ENCODE results near the gene ABCC2. TPM values are rescaled to one million over a fixed set of nuclear protein-coding genes. Genes with fewer than 3 reads are reported as not detected.
A peak's percentile ranks its signal among the peaks of the same experiment; 100 is the strongest.
"Not testable (repeated sequence)": the region's sequence is repeated elsewhere in the genome, so short reads cannot be mapped to it uniquely, and the experiment has no call there.

ABCC2 gene
- total RNA-seq, 1 experiment from 2014 or later, result 1.3 TPM

DNA sequence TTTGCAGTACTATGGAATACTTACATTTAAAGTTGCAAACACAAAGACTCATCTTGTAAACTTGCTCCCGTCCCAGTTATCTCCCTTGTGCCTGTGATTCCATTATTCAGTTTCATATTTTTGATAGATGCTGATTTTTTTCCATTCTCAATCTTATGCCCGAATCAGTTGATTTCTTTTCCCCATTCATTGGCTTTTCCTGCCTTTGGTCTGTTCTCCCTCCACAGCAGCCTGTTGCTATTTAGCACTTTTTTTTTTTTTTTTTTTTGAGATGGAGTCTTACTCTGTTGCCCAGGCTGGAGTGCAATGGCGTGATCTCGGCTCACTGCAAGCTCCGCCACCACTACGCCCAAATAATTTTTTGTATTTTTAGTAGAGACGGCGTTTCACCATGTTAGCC, 78.0 kb downstream of the ABCC2 start:
- no peaks in the 10 kb centered on the region for H3K36me3 ChIP-seq (ENCODE audit: insufficient read depth, low read length, poor library complexity, severe bottlenecking)
- POLR2A ChIA-PET (ENCODE audit: low non-redundant PET), result no interaction called here

DNA sequence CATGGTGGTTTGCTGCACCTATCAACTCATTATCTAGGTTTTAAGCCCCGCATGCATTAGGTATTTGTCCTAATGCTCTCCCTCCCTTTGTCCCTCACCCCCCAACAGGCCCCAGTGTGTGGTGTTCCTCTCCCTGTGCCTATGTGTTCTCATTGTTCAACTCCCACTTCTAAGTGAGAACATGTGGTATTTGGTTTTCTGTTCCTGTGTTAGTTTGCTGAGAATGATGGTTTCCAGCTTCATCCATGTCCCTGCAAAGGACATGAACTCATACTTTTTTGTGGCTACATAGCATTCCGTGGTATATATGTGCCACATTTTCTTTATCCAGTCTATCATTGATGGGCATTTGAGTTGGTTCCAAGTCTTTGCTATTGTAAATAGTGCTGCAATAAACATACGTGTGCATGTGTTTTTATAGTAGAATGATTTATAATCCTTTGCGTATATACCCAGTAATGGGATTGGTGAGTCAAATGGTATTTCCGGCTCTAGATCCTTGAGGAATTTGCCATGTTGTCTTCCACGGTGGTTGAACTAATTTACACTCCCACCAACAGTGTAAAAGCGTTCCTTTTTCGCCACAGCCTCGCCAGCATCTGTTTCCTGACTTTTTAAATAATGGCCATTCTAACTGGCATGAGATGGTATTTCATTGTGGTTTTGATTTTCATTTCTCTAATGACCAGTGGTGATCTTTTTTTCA, 81.2 kb downstream of the ABCC2 start:
- BruUV-seq (replicated peaks); H3K4me1 ChIP-seq (ENCODE audit: insufficient read depth, low read length, poor library complexity, severe bottlenecking); H3K9me3 ChIP-seq (ENCODE audit: low read depth, low read length, poor library complexity, severe bottlenecking); intact Hi-C loops (cut with micrococcal nuclease; ENCODE audit: unreplicated experiment); POLR2A ChIA-PET (ENCODE audit: low non-redundant PET); H3K27me3 ChIP-seq (replicated peaks; ENCODE audit: insufficient read depth, low read depth, low read length, poor library complexity); H3K36me3 ChIP-seq (ENCODE audit: insufficient read depth, low read length, poor library complexity, severe bottlenecking); CTCF ChIA-PET; H3K4me3 ChIP-seq (ENCODE audit: low read depth, low read length, poor library complexity, severe bottlenecking): not testable (repeated sequence)
- peak; percentile 92 for DNase-seq (ENCODE audit: low spot score)
- peak overlapping the region; percentile 80 for H3K27ac ChIP-seq (ENCODE audit: low read depth, low read length, poor library complexity, severe bottlenecking)

More for the DNA sequence above, 78.0 kb downstream of the ABCC2 start:
- DNase-seq (ENCODE audit: low spot score), result no peak
- no peak for TF ChIP-seq EZH2 (IDR thresholded peaks at IDR 0.05; ENCODE audit: borderline replicate concordance, low read depth, low read length, poor library complexity, severe bottlenecking)
- TF ChIP-seq, protein P1, sequence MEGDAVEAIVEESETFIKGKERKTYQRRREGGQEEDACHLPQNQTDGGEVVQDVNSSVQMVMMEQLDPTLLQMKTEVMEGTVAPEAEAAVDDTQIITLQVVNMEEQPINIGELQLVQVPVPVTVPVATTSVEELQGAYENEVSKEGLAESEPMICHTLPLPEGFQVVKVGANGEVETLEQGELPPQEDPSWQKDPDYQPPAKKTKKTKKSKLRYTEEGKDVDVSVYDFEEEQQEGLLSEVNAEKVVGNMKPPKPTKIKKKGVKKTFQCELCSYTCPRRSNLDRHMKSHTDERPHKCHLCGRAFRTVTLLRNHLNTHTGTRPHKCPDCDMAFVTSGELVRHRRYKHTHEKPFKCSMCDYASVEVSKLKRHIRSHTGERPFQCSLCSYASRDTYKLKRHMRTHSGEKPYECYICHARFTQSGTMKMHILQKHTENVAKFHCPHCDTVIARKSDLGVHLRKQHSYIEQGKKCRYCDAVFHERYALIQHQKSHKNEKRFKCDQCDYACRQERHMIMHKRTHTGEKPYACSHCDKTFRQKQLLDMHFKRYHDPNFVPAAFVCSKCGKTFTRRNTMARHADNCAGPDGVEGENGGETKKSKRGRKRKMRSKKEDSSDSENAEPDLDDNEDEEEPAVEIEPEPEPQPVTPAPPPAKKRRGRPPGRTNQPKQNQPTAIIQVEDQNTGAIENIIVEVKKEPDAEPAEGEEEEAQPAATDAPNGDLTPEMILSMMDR (conservative IDR thresholded peaks at IDR 0.05; ENCODE audit: low read depth, low read length), result no peak
- intact Hi-C loops (cut with micrococcal nuclease; ENCODE audit: unreplicated experiment), result no loop called here
- peaks cover 4% of the 10 kb centered on the region for H3K4me1 ChIP-seq (ENCODE audit: insufficient read depth, low read length, poor library complexity, severe bottlenecking)
- H3K9me3 ChIP-seq (ENCODE audit: low read depth, low read length, poor library complexity, severe bottlenecking), result no peaks in the 10 kb centered on the region
- CTCF ChIA-PET, result interaction anchor here (1.2 kb wide), 1 partner anchor 13 kb away, joined by 6 read pairs; no protein-coding TSS in a partner anchor
- no peak overlapping the region for H3K4me3 ChIP-seq (ENCODE audit: low read depth, low read length, poor library complexity, severe bottlenecking)
- no peak overlapping the region for H3K27ac ChIP-seq (ENCODE audit: low read depth, low read length, poor library complexity, severe bottlenecking)
- no TSS peak for BruUV-seq (replicated peaks)
- H3K27me3 ChIP-seq (replicated peaks; ENCODE audit: insufficient read depth, low read depth, low read length, poor library complexity), result no peaks in the 10 kb centered on the region

DNA sequence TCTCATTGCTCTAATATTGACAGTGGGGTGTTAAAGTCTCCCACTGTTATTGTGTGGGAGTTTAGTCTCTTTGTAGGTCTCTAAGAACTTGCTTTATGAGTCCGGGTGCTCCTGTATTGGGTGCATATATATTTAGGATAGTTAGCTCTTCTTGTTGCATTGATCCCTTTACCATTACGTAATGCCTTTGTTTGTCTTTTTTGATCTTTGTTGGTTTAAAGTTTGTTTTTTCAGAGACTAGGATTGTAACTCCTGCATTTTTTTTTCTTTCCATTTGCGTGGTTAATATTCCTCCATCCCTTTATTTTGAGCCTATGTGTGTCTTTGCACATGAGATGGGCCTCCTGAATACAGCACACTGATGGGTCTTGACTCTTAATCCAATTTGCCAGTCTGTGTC, 84.8 kb downstream of the ABCC2 start:
- H3K36me3 ChIP-seq (ENCODE audit: insufficient read depth, low read length, poor library complexity, severe bottlenecking); H3K27ac ChIP-seq (ENCODE audit: low read depth, low read length, poor library complexity, severe bottlenecking); H3K9me3 ChIP-seq (ENCODE audit: low read depth, low read length, poor library complexity, severe bottlenecking); H3K4me1 ChIP-seq (ENCODE audit: insufficient read depth, low read length, poor library complexity, severe bottlenecking); POLR2A ChIA-PET (ENCODE audit: low non-redundant PET); DNase-seq (ENCODE audit: low spot score); BruUV-seq (replicated peaks); intact Hi-C loops (cut with micrococcal nuclease; ENCODE audit: unreplicated experiment); H3K27me3 ChIP-seq (replicated peaks; ENCODE audit: insufficient read depth, low read depth, low read length, poor library complexity); CTCF ChIA-PET; H3K4me3 ChIP-seq (ENCODE audit: low read depth, low read length, poor library complexity, severe bottlenecking): not testable (repeated sequence)

DNA sequence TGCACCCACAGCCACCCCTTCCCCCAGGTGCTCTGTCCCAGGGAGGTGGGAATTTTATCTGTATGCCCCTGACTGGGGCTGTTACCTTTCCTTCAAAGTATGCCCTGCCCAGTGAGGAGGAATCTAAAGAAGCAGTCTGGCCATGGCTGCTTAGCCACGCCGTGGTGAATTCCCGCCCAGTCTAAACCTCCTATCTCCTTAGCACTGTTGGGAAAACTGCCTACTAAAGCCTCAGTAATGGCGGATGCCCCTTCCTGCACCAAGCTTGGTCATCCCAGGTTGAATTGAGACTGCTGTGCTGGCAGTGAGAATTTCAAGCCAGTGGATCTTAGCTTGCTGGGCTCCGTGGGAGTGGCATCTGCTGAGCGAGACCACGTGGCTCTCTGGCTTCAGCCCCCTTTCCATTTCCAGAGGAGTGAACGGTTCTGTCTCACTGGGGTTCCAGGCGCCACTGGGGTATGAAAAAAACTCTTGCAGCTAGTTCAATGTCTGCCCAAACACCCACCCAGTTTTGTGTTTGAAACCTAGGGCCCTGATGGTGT, 87.2 kb downstream of the ABCC2 start:
- H3K27ac ChIP-seq (ENCODE audit: low read depth, low read length, poor library complexity, severe bottlenecking), result peak overlapping the region; percentile 37
- no peaks in the 10 kb centered on the region for H3K36me3 ChIP-seq (ENCODE audit: insufficient read depth, low read length, poor library complexity, severe bottlenecking)
- no peaks in the 10 kb centered on the region for H3K27me3 ChIP-seq (replicated peaks; ENCODE audit: insufficient read depth, low read depth, low read length, poor library complexity)
- H3K4me1 ChIP-seq (ENCODE audit: insufficient read depth, low read length, poor library complexity, severe bottlenecking), result no peaks in the 10 kb centered on the region
- intact Hi-C loops (cut with micrococcal nuclease; ENCODE audit: unreplicated experiment), result no loop called here
- TF ChIP-seq, protein P1 (conservative IDR thresholded peaks at IDR 0.05; ENCODE audit: low read depth, low read length), result no peak
- no peak for TF ChIP-seq EZH2 (IDR thresholded peaks at IDR 0.05; ENCODE audit: borderline replicate concordance, low read depth, low read length, poor library complexity, severe bottlenecking)
- CTCF ChIA-PET, result no interaction called here
- no TSS peak for BruUV-seq (replicated peaks)
- POLR2A ChIA-PET (ENCODE audit: low non-redundant PET), result no interaction called here
- DNase-seq (ENCODE audit: low spot score), result peak; percentile 31
- H3K9me3 ChIP-seq (ENCODE audit: low read depth, low read length, poor library complexity, severe bottlenecking), result no peaks in the 10 kb centered on the region
- H3K4me3 ChIP-seq (ENCODE audit: low read depth, low read length, poor library complexity, severe bottlenecking), result no peak overlapping the region

Data from A673 (cell line).